Glomerular endothelial cell (primary cell): ENCODE results near the gene RABEP2. TPM values are rescaled to one million over a fixed set of nuclear protein-coding genes. Genes with fewer than 3 reads are reported as not detected.
"Not testable (repeated sequence)": the region's sequence is repeated elsewhere in the genome, so short reads cannot be mapped to it uniquely, and the experiment has no call there.

Experiments used
- DNase-seq: peaks from one replicate; pipeline ENCODE4 v3.0.0-alpha.2; 2011; ENCODE audit warnings: low read depth, low spot score; ENCODE audit errors: extremely low read depth
- total RNA-seq: library from RNA; depleted of rRNA; stranded (reverse); fragments of >200 nt; gene quantifications from 2 replicates; pipeline ENCODE4 v1.2.3, GENCODE V29; 2015

The RABEP2 gene, protein sequence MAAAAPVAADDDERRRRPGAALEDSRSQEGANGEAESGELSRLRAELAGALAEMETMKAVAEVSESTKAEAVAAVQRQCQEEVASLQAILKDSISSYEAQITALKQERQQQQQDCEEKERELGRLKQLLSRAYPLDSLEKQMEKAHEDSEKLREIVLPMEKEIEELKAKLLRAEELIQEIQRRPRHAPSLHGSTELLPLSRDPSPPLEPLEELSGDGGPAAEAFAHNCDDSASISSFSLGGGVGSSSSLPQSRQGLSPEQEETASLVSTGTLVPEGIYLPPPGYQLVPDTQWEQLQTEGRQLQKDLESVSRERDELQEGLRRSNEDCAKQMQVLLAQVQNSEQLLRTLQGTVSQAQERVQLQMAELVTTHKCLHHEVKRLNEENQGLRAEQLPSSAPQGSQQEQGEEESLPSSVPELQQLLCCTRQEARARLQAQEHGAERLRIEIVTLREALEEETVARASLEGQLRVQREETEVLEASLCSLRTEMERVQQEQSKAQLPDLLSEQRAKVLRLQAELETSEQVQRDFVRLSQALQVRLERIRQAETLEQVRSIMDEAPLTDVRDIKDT
- 61.0 and 76.5 TPM in 2 replicates for total RNA-seq

DNA sequence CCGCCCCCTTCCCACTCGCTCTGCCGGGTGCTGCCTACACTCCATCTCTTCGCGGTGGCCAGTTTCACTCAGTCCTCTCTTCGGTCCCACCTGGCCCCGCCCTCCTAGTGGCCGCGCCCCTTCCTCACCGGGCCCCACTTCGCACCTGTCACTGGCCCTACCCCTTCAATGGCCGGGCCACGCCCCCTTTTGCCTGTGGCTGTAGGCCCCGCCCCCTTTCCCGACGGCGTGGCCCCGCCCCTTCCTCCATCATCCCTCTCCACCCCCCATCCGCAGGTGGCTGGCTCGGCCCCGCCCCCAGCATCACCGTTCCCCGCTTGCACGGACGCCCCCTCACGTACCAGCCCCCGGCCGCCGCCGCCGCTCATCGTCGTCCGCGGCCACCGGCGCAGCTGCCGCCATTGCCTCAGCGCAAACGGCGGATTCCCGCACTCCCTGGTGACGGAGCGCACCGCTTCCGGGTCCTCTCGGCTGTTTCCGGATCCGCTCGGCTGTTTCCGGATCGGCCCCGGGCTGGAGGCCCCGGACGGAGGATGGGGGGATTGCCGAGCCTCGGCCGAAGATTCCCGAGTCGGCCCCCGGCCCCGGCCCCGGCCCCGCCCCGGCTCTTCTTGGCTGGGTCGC is at the start of gene RABEP2:
TSS of gene RABEP2 (minus strand) at position 477 of the 624 bp plus-strand sequence. CDS start at position 402, 75 bp downstream.
- DNase-seq, result peak; percentile 22

DNA sequence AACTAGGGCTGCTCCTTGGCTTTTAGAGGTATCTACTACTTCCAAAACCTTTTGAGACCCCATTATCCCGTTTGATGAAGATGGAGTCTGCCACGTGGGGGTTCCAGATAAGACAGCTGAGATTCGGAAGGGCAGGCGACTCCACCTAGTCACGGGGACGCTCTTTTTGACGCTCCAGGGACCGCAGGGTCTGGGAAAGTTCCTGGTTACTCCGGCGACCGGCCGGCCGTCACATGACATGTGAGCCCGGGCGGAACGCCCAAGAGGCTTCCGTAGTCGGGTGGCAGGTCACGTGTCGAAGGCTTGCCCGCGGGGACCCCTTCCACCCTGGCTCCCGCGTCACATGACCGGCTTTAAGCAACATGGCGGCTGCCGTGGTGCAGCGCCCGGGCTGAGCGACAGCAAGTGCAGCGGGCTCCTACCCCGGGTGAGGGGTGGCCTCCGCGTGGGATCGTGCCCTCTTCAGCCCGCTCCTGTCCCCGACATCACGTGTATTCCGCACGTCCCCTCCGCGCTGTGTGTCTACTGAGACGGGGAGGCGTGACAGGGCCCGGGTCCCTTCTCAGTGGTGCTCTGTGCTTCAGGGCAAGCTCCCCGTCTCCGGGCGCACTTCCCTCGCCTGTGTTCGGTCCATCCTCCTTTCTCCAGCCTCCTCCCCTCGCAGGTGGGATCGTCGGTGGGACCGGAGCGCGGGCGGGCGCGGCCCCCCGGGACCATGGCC is 49.6 kb upstream of the RABEP2 start, which contains the start of gene SPNS1:
TSS of gene SPNS1 (plus strand) at position 342 of the 721 bp plus-strand sequence. CDS start at position 716, 374 bp downstream.
- DNase-seq, result peak; percentile 71

DNA sequence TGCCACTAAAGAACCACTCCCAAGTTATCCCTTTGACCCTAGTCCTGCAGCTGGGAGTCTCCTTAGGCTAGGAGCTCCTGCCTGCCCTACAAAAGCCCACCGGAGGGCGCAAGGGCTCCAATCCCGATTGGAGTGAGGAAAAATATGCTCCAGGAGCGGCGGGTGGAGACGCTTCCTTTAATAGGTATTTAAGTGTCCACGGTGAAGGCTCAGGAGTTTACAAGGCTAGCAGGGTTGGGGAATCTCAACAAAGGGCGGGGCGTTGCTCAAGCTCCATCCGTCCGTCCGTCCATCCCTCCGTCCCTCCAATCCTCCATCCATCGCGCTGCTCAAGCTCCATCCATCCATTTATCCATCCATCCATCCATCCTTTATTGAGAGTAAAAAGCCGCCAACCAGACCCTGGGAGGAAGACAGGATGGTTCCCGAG is 49.0 kb upstream of the RABEP2 start:
- DNase-seq, result peak; percentile 16

DNA sequence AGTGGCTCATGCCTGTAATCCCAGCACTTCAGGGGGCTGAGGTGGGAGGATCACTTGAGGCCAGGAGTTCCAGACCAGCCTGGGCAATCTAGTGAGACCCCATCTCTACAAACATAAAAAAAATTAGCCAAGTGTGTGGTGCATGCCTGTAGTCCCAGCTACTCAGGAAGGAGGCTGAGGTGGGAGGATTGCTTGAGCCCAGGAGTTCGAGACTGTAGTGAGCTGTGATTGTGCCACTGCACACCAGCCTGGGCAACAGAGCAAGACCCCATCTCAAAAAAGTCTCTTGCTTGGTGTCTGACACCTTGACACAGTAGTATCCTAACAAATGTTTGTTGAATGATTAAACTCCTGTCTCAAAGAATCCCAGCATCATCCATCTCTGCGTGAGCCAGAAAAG is 44.7 kb upstream of the RABEP2 start:
- not testable (repeated sequence) for DNase-seq

DNA sequence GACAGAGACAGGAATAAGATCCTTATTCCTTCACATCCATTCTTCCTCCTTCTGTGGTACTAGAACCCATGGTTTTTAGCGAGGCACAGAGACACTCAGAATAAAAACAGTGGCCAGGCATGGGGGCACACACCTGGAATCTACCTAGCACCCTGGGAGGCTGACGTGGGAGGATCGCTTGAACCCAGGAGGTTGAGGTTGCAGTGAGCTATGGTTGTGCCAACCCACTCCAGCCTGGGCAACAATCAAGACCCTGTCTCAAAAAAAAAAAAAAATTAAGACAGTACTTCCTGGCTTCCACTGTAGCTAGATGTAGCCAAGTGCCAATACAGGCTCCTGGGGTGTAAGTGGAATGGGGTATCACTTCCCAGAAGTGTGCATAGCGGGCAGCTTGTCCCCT is 42.1 kb upstream of the RABEP2 start:
- DNase-seq, result no peak

DNA sequence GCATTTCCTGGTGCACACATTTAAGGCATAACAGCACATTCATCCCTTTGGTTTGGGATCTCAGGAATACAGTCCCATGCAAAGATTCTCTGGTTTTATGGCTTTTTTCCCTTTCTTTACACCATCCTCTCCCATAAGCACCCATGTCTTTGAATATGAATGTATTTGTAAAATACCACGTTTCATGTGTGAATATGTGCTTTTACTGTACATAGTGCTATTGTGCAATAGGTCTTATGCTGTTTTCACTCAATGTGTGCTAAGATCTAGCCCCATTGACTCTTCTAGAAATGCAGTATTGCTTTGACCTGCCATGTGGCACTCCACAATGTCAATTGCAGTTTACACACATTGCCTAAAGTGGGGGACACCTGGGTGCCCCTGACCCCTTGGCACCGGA is 39.5 kb upstream of the RABEP2 start:
- DNase-seq, result no peak

DNA sequence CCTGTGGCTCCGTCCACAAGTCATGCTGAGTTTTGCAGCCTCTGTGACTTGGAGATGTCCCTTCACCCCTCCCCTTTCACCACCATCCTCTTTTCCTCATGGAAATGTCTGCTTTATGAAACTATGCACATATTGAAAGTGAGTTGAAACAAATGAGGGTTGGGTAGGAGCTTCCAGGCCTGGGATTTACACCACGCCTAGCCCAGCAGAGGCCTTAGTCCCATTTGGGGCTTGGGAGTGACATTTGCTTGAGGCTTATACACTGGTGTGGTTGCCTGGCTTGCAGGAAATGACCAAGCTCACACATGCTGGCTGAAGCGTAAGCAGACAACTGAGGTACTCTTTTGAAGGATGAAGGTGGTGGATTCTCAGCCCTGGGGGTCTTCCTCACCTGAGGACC is 39.0 kb upstream of the RABEP2 start:
- DNase-seq, result no peak

DNA sequence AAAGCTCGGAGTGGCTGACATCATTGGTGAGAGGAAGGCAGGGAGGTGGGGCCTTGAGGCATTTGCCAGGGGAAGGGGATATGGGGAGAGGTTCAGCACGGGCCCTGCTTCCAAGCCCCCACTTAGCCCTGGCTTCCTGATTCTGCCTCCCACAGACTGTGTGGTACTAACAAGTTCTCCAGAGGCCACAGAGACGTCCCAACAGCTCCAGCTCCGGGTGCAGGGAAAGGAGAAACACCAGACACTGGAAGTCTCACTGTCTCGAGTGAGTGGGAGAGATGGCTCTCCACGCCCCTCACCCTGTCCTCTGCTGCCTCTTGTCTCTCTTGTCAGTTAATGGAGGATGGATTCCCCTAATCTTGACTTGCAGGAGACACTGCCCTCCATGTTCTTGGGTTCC is 33.8 kb upstream of the RABEP2 start:
- no peak for DNase-seq

DNA sequence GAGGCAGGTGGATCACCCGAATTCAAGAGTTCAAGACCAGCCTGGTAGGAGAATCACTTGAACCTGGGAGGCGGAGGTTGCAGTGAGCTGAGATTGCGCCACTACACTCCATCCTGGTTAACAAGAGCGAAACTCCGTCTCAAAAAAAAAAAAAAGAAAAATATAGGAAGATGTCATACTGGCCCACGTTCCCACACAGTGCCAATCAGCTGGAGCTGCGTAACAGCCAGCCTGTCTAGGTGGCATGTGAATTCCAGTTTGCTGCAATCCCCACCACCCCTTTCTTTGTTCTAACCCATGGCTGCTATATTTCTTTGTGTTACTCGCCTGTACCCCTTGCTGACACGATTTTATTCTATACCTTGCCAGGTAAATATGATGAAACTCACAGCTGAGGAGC is 33.2 kb upstream of the RABEP2 start:
- no peak for DNase-seq

DNA sequence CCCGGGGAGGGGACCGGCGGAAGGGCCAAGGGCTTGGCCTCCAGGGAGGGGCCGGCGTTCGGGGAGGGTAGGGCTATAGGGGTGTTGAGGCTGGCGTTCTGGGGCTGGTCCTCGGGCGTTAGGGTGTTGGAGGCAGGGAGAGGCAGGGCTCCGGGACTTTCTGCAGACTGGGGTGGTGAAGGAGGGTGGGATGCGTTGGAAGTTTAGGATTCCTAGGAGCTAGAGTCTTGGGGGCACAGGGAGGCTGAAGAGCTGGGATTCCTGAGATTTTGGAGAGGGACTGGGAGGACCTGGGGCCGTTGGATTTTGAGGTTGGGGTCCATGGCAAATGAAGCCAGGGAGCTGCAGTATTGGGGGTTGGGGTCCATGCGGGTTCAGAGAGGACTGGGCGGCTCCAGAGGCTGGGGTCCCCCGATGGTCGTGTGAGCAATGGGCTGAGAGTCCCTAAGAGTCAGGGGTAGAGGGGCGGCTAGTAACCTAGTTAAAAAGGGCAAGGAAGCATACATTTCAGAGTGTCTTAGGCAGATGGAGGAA is 26.4 kb upstream of the RABEP2 start:
- DNase-seq, result no peak

DNA sequence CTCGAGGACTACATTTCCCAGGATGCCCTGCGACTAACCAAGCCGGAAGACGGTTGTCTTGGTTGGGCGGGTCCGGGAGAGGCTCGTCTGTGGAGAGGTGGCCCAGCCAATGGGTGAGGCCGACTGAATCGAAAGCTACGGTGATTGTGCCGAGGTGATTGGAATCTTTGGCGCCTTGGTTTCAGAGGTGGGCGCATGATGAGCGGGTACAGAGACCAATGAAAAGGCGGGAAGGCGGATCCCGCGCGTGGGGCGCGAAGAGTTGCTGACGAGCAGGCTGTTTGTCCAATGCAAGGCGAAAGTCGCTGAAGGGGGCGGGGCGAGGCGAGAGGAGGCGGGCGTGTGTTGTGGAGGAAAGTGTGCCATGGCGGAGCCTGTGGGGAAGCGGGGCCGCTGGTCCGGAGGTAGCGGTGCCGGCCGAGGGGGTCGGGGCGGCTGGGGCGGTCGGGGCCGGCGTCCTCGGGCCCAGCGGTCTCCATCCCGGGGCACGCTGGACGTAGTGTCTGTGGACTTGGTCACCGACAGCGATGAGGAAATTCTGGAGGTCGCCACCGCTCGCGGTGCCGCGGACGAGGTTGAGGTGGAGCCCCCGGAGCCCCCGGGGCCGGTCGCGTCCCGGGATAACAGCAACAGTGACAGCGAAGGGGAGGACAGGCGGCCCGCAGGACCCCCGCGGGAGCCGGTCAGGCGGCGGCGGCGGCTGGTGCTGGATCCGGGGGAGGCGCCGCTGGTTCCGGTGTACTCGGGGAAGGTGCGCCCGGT is 25.8 kb upstream of the RABEP2 start, which contains the start of gene NFATC2IP:
TSS of gene NFATC2IP (plus strand) at position 290 of the 762 bp plus-strand sequence. CDS start at position 365, 75 bp downstream.
- DNase-seq, result peak; percentile 99

DNA sequence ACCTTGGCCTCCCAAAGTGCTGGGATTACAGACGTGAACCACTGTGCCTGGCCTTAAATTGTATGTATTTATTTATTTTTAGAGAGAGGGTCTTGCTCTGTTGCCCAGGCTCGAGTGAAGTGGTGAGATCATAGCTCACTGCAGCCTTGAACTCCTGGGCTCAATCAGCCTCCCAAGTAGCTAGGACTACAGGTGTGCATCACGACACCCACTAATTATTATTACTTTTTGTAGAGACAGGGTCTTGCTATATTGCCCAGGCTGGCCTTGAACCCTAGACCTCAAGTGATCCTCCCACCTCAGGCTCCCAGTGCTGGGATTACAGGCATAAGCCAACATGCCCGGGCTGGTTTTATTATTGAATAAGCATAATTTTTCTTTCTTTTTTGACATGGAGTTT is 21.6 kb upstream of the RABEP2 start:
- DNase-seq, result no peak

DNA sequence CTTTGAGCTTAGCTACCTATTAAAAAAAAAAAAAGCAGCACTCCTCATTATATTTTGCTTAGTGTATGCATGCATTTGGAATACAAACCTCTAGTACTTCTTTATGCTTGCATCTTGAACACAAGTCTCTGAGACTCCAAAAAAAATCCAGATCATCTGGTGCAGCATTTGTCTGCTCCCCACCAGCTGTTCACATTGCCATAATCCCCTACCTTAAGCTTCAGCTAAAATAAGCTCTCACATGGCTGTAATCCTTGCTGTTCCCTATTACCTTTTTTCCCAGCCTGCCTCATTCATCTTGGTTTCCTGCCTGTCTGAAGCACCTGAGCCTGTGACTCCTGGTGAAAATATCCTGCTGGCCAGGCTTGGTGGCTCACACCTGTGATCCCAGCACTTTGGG is 18.2 kb upstream of the RABEP2 start:
- DNase-seq, result no peak

DNA sequence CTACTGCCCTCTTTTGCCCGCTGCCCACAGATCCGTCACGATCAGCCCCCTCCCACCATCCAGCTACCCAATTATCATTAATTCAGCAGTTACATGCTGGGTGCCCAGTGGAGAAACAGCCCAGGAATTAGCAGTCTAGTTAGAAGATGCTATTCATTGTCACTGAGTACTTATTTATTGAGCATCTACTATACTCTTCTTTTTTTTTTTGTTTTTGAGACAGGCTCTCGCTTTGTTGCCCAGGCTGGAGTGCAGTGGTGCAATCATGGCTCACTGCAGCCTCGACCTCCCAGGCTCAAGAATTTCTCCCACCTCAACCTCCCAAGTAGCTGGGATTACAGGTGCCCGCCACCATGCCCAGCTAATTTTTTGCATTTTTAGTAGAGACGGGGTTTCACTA is 14.8 kb upstream of the RABEP2 start:
- DNase-seq, result not testable (repeated sequence)

DNA sequence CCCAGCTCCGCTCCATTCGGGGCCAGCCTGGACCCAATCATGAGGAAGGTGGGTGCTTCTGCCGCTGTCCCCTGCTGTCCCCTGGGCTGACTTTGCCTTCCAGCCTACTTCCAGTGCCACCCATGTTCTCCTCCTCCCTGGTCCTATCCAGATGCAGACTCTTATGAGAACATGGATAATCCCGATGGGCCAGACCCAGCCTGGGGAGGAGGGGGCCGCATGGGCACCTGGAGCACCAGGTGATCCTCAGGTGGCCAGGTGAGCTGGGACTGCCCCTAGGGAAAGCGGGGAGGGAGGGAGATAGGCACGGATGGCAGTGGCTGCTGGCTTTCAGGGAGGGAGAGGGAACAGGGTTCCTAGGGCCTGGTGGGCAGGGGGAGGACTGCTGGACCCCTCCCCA is 13.7 kb upstream of the RABEP2 start:
- DNase-seq, result no peak

DNA sequence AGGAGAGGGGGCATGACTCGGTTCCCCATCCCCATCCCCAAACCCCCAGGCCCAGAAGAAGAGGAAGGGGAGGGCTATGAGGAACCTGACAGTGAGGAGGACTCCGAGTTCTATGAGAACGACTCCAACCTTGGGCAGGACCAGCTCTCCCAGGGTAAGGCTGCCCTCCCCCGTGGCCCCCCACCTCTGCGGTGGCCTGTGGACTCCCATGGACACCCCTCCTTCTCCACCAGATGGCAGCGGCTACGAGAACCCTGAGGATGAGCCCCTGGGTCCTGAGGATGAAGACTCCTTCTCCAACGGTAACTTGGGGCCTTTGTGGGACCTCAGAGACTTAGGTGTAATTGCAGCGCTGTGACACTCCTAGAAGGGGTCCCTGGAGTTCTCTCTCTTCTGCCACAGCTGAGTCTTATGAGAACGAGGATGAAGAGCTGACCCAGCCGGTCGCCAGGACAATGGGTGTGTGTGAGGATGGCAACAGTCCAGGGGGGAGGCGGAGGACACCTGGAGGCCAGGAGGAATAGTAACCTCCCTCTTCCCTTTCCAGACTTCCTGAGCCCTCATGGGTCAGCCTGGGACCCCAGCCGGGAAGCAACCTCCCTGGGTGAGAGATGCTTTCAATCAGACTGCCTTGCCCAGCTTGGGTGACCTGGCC is 12.3 kb upstream of the RABEP2 start:
- no peak for DNase-seq

DNA sequence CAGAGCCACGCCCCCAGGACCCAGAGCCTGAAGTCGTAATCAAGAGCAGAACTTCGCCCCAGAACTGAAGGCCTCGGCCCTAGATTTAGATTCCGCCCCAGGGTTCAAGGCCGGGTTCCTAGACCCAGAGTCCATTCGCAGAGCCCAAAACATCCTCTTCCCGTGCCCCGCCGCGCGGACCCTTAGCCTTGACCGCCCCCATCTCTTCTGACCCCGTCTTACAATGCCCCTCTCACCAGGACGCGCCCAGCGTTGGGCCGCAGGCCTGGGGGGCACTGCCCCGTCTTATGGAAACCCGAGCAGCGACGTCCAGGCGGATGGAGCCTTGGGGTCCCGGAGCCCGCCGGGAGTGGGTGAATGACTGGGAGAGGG is 11.7 kb upstream of the RABEP2 start:
- DNase-seq, result no peak

DNA sequence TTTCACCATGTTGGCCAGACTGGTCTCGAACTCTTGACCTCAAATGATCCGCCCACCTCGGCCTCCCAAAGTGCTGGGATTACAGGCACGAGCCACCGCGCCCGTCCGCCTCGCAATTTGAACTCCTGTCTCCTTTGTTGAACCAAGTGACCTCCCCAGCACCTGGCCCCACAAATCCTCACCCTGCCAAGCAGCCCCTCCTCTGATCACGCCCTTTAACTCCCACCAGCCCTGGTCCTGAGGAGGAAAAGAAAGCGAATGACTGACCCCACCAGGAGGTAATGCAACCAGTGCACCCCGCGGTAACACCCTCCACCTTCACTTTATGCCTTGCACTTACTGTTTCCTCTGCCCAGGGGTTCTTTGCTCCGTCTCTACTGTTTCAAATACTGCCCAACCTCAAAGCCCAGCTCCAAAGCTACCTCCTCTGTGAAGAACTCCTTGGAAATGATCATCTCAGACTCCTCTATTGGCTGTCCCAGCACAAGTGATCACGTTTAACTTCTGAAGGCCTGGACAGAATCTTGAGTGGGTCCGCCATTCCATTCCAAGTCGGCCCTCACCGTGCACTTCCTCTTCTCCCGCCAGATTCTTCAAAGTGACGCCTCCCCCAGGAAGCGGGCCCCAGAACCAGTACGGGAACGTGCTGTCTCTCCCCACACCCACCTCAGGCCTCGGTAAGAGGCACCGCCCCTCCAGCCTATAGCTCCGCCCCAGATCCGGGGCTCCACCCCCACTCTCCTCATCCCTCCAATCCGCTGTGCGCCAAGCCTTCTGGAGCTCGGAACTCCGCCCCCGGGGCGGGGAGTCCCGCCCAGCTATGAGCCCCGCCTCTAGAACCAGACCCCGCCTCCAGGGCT is 11.1 kb upstream of the RABEP2 start:
- peak; percentile 27 for DNase-seq

DNA sequence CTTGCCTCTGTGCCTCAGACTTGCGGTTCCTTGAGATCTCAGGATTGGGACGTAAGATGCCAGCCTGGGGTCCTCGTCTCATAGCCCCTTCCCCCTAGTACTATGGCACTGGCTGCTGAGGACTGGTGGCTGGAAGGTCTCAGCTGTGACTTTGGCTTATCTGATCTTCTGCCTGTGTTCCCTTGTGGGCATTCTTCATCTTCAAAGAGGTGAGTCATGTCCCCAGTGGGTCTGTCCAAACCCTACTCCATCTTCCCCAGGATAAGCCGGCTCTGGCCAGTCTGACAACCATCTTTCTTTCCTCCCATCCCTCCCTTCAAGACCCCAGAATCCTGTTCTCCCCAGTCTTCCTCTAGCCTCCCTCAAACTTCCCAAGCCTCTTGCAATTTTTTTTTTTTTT is 10.3 kb upstream of the RABEP2 start:
- DNase-seq, result no peak
